ENCODE data around the gene S100A16.

- TF ChIP-seq EZH2 (IDR thresholded peaks at IDR 0.05) = no peak
- peak; percentile 1; the same call in 1 of the 2 replicates for TF ChIP-seq POLR2AphosphoS5 (IDR thresholded peaks at IDR 0.05; ENCODE audit: borderline replicate concordance, low read depth, low read length)
These were observed 25.3 kb upstream of the S100A16 start for GRCh38 chr1:153638261-153638660.
